TTC549 (cell line): ENCODE measurements around the gene NOTCH2.

Source experiments
- FAIRE-seq: peaks from 2 replicates; lab custom pipeline; 2012; peaks lifted over from hg19 to GRCh38; lab: Jason Lieb, UNC

The NOTCH2 gene

GRCh38 chr1:119974013-119974412 is 95.4 kb downstream of the NOTCH2 start:
- no peak for FAIRE-seq

GRCh38 chr1:119971710-119972570 is 97.5 kb downstream of the NOTCH2 start:
- FAIRE-seq, result no peak

- FAIRE-seq, result no peak
Measured at GRCh38 chr1:119968601-119969000, 100.9 kb downstream of the NOTCH2 start.

GRCh38 chr1:119968068-119968492 is 101.4 kb downstream of the NOTCH2 start:
- FAIRE-seq, result no peak

- FAIRE-seq, result no peak
Measured at GRCh38 chr1:119966681-119967080, 102.8 kb downstream of the NOTCH2 start.

GRCh38 chr1:119966020-119966419 is 103.4 kb downstream of the NOTCH2 start:
- no peak for FAIRE-seq

GRCh38 chr1:119964673-119965363 is 104.6 kb downstream of the NOTCH2 start:
- FAIRE-seq, result no peak

- FAIRE-seq, result no peak
Measured at GRCh38 chr1:119962296-119962968, 107.0 kb downstream of the NOTCH2 start.

GRCh38 chr1:119960501-119960900 is 109.0 kb downstream of the NOTCH2 start:
- FAIRE-seq, result no peak

GRCh38 chr1:119959268-119960220 is 109.9 kb downstream of the NOTCH2 start:
- no peak for FAIRE-seq

- FAIRE-seq, result no peak
Measured at GRCh38 chr1:119958223-119958622, 111.2 kb downstream of the NOTCH2 start.

GRCh38 chr1:119956306-119956705 is 113.2 kb downstream of the NOTCH2 start:
- no peak for FAIRE-seq

- no peak for FAIRE-seq
Measured at GRCh38 chr1:119954476-119955422, 114.7 kb downstream of the NOTCH2 start.

- FAIRE-seq, result no peak
Measured at GRCh38 chr1:119953266-119953998, 116.0 kb downstream of the NOTCH2 start.

- FAIRE-seq, result no peak
Measured at GRCh38 chr1:119952496-119952895, 117.0 kb downstream of the NOTCH2 start.

GRCh38 chr1:119948342-119949214 is 120.9 kb downstream of the NOTCH2 start:
- no peak for FAIRE-seq

GRCh38 chr1:119947468-119947867 is 122.0 kb downstream of the NOTCH2 start:
- no peak for FAIRE-seq

- FAIRE-seq, result no peak
Measured at GRCh38 chr1:119946724-119947123, 122.7 kb downstream of the NOTCH2 start.

GRCh38 chr1:119943216-119943615 is 126.2 kb downstream of the NOTCH2 start:
- no peak for FAIRE-seq
